Measurements from ENCODE around the gene EXOC6.

GRCh38 chr10:92826504-92826903 lies 21.8 kb upstream of the EXOC6 start:
- TF ChIP-seq POLR2A (IDR thresholded peaks at IDR 0.05) = no peak
- no peak for TF ChIP-seq CTCF (IDR thresholded peaks at IDR 0.05)
- no peak for TF ChIP-seq EP300 (IDR thresholded peaks at IDR 0.05)
